Parathyroid adenoma (tissue), 2 donors: Measurements from ENCODE around the gene TPPP3.

Experiments used
- H2AFZ ChIP-seq: fragments of 300-600 bp; sonication (generic); one replicate; pipeline ENCODE4 v1.7.0; 2017; ENCODE audit warnings: antibody characterized with exemption, mild to moderate bottlenecking
- H3K27ac ChIP-seq: fragments of 300-600 bp; sonication (generic); one replicate; pipeline ENCODE4 v1.7.0; 2017
- H3K27me3 ChIP-seq: fragments of 300-600 bp; sonication (generic); one replicate; pipeline ENCODE4 v1.7.0; 2017; ENCODE audit warnings: low read length; ENCODE audit not compliant: control insufficient read depth, insufficient read depth
- H3K36me3 ChIP-seq: fragments of 300-600 bp; sonication (generic); one replicate; pipeline ENCODE4 v1.7.0; 2017; ENCODE audit warnings: low read length; ENCODE audit not compliant: control insufficient read depth, insufficient read depth
- H3K4me1 ChIP-seq: fragments of 300-600 bp; sonication (generic); one replicate; pipeline ENCODE4 v1.7.0; 2017; ENCODE audit warnings: control low read depth
- H3K4me2 ChIP-seq: fragments of 300-600 bp; sonication (generic); one replicate; pipeline ENCODE4 v1.7.0; 2017; ENCODE audit warnings: low read length
- H3K4me3 ChIP-seq: fragments of 300-600 bp; sonication (generic); one replicate; pipeline ENCODE4 v1.7.0; 2017; ENCODE audit warnings: low read depth, low read length
- H3K79me2 ChIP-seq: fragments of 300-600 bp; sonication (generic); one replicate; pipeline ENCODE4 v1.7.0; 2017; ENCODE audit warnings: control low read depth
- H3K9ac ChIP-seq: fragments of 300-600 bp; sonication (generic); one replicate; pipeline ENCODE4 v1.7.0; 2017; ENCODE audit warnings: mild to moderate bottlenecking
- H3K9me3 ChIP-seq: fragments of 300-600 bp; sonication (generic); one replicate; pipeline ENCODE4 v1.7.0; 2017; ENCODE audit warnings: low read length; ENCODE audit not compliant: control insufficient read depth
- TF ChIP-seq, protein P1 (sequence below): fragments of 300-600 bp; sonication (generic); IDR thresholded peaks from one replicate; pipeline ENCODE4 v1.7.0; 2017; ENCODE audit warnings: antibody characterized with exemption, mild to moderate bottlenecking
- donor health status: primary hyperparathyroidism.

Gene TPPP3

DNA sequence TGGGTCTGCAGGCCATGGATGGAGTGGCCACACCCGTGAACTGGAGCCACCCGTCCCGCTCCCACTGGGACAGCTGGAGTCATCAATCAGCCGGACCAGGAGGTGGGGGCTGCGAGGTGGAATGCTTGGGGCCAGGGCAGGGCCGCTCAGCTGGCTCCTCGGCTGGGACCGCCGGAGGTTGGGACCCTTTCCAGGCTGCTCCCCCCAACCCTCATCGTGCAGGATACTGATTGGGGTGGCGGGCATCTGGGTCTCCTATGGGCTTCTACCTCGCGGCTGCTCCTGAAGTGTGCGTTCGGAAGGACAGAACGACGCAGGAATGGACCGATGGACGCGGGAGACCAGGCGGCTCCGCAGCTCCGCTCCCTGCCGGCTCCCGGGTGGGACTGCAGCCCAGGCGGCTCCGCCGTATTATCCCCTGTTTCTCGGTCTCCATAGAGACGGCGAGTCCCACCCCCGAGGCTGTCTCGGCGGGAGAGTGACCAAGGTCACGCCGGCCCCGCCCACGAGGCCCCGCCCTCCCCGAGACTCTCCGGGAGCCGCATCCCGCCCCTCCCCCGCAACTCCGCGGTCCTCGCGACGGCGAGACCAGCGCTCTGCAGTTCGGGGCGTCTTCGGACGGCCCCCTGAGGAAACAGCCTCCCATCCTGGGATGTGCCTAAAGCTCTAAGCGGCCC is at the start of gene TPPP3:
Gene TPPP3, minus strand, starts transcription at position 388 of the 677 bp plus-strand sequence. CDS start 2,387 bp downstream, outside the sequence.
- Histone ChIP-seq H3K9me3 (no peaks in the 10 kb centered on the region), H3K36me3 (no peaks in the 10 kb centered on the region), H3K27me3 (no peaks in the 10 kb centered on the region), H3K79me2 (no peaks in the 10 kb centered on the region), H3K27ac (peak within 1 kb of the TSS; percentile 36), H3K4me3 (peak within 1 kb of the TSS; percentile 64), H3K9ac (no peak within 1 kb of the TSS), H3K4me1 (peaks cover 17% of the 10 kb centered on the region), H2AFZ (peak within 1 kb of the TSS; percentile 69), H3K4me2 (peak within 1 kb of the TSS; percentile 76)
- TF ChIP-seq, protein P1, sequence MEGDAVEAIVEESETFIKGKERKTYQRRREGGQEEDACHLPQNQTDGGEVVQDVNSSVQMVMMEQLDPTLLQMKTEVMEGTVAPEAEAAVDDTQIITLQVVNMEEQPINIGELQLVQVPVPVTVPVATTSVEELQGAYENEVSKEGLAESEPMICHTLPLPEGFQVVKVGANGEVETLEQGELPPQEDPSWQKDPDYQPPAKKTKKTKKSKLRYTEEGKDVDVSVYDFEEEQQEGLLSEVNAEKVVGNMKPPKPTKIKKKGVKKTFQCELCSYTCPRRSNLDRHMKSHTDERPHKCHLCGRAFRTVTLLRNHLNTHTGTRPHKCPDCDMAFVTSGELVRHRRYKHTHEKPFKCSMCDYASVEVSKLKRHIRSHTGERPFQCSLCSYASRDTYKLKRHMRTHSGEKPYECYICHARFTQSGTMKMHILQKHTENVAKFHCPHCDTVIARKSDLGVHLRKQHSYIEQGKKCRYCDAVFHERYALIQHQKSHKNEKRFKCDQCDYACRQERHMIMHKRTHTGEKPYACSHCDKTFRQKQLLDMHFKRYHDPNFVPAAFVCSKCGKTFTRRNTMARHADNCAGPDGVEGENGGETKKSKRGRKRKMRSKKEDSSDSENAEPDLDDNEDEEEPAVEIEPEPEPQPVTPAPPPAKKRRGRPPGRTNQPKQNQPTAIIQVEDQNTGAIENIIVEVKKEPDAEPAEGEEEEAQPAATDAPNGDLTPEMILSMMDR = peak; percentile 72

DNA sequence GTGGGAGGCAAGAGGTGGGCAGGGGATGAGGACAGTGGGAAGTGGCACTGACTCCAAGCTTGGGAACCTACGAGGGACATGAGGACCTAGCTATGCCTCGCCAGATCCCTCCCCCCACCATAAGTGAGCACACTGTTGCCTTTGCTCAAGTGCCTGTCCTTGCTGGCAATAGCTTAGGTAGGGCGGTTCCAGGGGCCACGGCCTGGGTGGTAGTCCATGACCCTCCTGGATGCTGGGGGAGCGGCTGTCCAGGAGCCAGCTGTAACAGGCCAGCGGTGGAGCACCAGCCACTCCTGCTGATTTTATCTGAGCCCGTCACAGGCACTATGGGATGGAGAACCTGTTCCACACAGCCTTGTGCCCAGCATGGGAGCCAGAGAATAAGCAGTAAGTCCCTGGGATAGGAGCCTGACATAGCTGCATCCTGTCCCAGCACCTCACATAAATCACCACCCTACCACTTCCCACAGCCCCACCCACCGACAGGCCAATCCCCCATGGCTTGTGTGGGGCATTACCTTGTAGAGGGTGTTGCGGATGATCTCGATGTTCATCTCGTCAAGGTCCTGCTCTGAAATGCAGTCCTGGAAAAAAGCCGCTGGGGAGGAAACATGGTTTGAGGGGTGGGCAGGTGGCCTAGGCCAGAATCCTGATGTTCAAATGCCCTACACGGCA is 49.4 kb upstream of the TPPP3 start:
- Histone ChIP-seq H3K4me1 (peaks cover 41% of the 10 kb centered on the region), H3K9ac (no peak overlapping the region), H3K27ac (no peak overlapping the region), H3K27me3 (no peaks in the 10 kb centered on the region), H3K4me3 (no peak overlapping the region), H3K79me2 (peaks cover 5% of the 10 kb centered on the region), H2AFZ (no peak overlapping the region), H3K9me3 (no peaks in the 10 kb centered on the region), H3K36me3 (no peaks in the 10 kb centered on the region), H3K4me2 (peak overlapping the region; percentile 31)
- TF ChIP-seq, protein P1 = no peak

GRCh38 chr16:67441907-67442306 is 48.6 kb upstream of the TPPP3 start:
- H3K27ac ChIP-seq = no peak overlapping the region
- no peaks in the 10 kb centered on the region for H3K36me3 ChIP-seq
- H3K4me2 ChIP-seq = peak overlapping the region; percentile 5
- H3K4me1 ChIP-seq = peaks cover 36% of the 10 kb centered on the region
- no peaks in the 10 kb centered on the region for H3K79me2 ChIP-seq
- H2AFZ ChIP-seq = no peak overlapping the region
- TF ChIP-seq, protein P1 = no peak
- H3K27me3 ChIP-seq = no peaks in the 10 kb centered on the region
- H3K9me3 ChIP-seq = no peaks in the 10 kb centered on the region
- no peak overlapping the region for H3K9ac ChIP-seq
- H3K4me3 ChIP-seq = no peak overlapping the region

DNA sequence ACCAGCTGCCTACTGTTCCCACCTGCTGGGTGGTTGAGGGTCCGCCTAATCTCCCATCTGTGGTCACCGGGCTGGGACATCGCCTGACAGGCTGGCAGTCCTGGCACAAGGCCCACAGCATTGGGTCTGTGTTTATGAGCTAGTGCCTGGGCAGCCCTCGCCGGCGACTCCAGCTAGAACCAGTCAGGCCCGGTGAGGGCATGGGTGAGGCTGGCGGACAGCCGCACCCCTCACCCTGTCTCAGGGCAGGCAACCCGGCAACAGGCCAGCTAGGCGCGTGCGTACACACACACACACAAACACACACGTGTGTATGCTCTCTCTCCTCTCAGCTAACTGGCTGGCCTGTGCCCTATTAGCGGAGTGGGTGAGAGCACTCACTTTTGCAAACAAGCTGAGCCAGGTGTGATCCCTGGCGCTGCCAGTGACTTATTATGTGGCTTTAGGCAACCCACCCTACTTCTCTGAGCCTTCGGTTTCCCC is 48.0 kb upstream of the TPPP3 start:
- Histone ChIP-seq H2AFZ (no peak overlapping the region), H3K4me1 (peaks cover 30% of the 10 kb centered on the region), H3K79me2 (no peaks in the 10 kb centered on the region), H3K4me2 (peak overlapping the region; percentile 3), H3K4me3 (no peak overlapping the region), H3K27ac (no peak overlapping the region), H3K9ac (no peak overlapping the region), H3K36me3 (no peaks in the 10 kb centered on the region), H3K9me3 (no peaks in the 10 kb centered on the region), H3K27me3 (no peaks in the 10 kb centered on the region)
- TF ChIP-seq, protein P1 = no peak
